HCT116 (cell line): ENCODE data around the gene MAN2A2. TPM values are rescaled to one million over a fixed set of nuclear protein-coding genes. Genes with fewer than 3 reads are reported as not detected.

Experiments used
- ATAC-seq: fragments of 200-7000 bp; cut with Tn5 transposase; 2 replicates; pipeline ENCODE4 v1.9.1; 2020; ENCODE audit warnings: mild to moderate bottlenecking, moderate library complexity
- BruUV-seq: library from RNA; stranded (reverse); fragments of 400-500 nt; replicated peaks from 2 replicates; lab custom pipeline; 2021; lab: Mats Ljungman, UMichigan
- CTCF ChIA-PET: fragments of 300-600 bp; sonication (Branson Sonifier 250); formaldehyde crosslinking; loops from one replicate; lab custom pipeline; 2021; ENCODE audit warnings: antibody characterized with exemption; lab: Charles Lee
- POLR2A ChIA-PET: fragments of 300-600, 350-600 bp; sonication (Branson Sonifier 250); formaldehyde crosslinking; loops from one replicate; lab custom pipeline; 2021; ENCODE audit warnings: antibody characterized with exemption; lab: Charles Lee
- RAD21 ChIA-PET, 2 experiments: fragments of 300-600 bp; sonication (Branson Sonifier 250); formaldehyde crosslinking; loops; one replicate each; lab custom pipeline; 2023; ENCODE audit warnings: low total read pairs in 2 of 2; ENCODE audit not compliant: uncharacterized antibody in 2 of 2, unreplicated experiment in 2 of 2, low non-redundant PET in 1 of 2; lab: Charles Lee
- DNase-seq: peaks from one replicate; pipeline ENCODE4 v3.0.0-alpha.2; 2010; ENCODE audit warnings: low read depth, low spot score
- H2AFZ ChIP-seq: fragments of 200-600 bp; shearing (Covaris generic), sonication (generic); 2 replicates; pipeline ENCODE4 v1.6.1; 2017; ENCODE audit warnings: low read depth, mixed run types, mixed read lengths, antibody characterized with exemption, low read length; ENCODE audit not compliant: poor library complexity, severe bottlenecking
- H3K27ac ChIP-seq: 2 replicates; pipeline ENCODE4 v1.5.1; 2012; ENCODE audit warnings: low read depth, low read length
- H3K27me3 ChIP-seq: fragments of 200-600 bp; sonication (generic); 2 replicates; pipeline ENCODE4 v1.6.1; 2016; ENCODE audit warnings: mixed run types, low read length, mixed read lengths; ENCODE audit not compliant: insufficient read depth
- H3K36me3 ChIP-seq, 2 experiments: fragments of 200-500 bp in 1 of 2; fragments of 200-600 bp in 1 of 2; sonication (Bioruptor generic) in 1 of 2; sonication (generic) in 1 of 2; 2 replicates each; pipeline versions ENCODE4 v1.5.1 to v1.6.1; 2014 to 2016; ENCODE audit warnings: low read length in 2 of 2, inconsistent platforms in 1 of 2, mixed read lengths in 1 of 2, mixed run types in 1 of 2; ENCODE audit not compliant: insufficient read depth in 2 of 2, control insufficient read depth in 1 of 2
- H3K4me1 ChIP-seq, 2 experiments: fragments of 200-600 bp in 1 of 2; sonication (generic) in 1 of 2; 2 replicates each; pipeline versions ENCODE4 v1.5.1 to v1.6.1; 2012 to 2017; ENCODE audit warnings: low read length in 2 of 2, inconsistent platforms in 1 of 2, mild to moderate bottlenecking in 1 of 2, mixed read lengths in 1 of 2, mixed run types in 1 of 2, moderate library complexity in 1 of 2; ENCODE audit not compliant: insufficient read depth in 2 of 2, control insufficient read depth in 1 of 2
- H3K4me2 ChIP-seq: fragments of 200-600 bp; sonication (generic); 2 replicates; pipeline ENCODE4 v1.6.1; 2017; ENCODE audit warnings: mixed run types, low read length, mixed read lengths
- H3K4me3 ChIP-seq, 2 experiments: fragments of 200-600 bp in 1 of 2; sonication (generic) in 1 of 2; replicated peaks in 1 of 2; 2 replicates each; pipeline ENCODE4 v1.5.1; 2011 to 2016; ENCODE audit warnings: low read length in 2 of 2, control low read depth in 1 of 2, low read depth in 1 of 2, mild to moderate bottlenecking in 1 of 2, mixed read lengths in 1 of 2, mixed run types in 1 of 2
- H3K79me2 ChIP-seq: fragments of 200-600 bp; sonication (generic); 2 replicates; pipeline ENCODE4 v1.6.1; 2017; ENCODE audit warnings: mild to moderate bottlenecking, mixed run types, low read length, moderate library complexity, mixed read lengths; ENCODE audit not compliant: insufficient read depth
- H3K9ac ChIP-seq: fragments of 200-600 bp; sonication (generic); 2 replicates; pipeline ENCODE4 v1.6.1; 2016; ENCODE audit warnings: low read length, mixed read lengths
- H3K9me2 ChIP-seq: fragments of 200-600 bp; sonication (generic), shearing (Covaris generic); 2 replicates; pipeline ENCODE4 v1.6.1; 2017; ENCODE audit warnings: mixed run types, mild to moderate bottlenecking, moderate library complexity; ENCODE audit not compliant: insufficient read depth
- H3K9me3 ChIP-seq, 2 experiments: fragments of 200-500 bp in 1 of 2; fragments of 200-600 bp in 1 of 2; sonication (Bioruptor generic) in 1 of 2; sonication (generic) in 1 of 2; 2 replicates each; pipeline ENCODE4 v1.6.1; 2014 to 2017; ENCODE audit warnings: low read length in 2 of 2, mixed read lengths in 2 of 2, inconsistent platforms in 1 of 2, low read depth in 1 of 2, mild to moderate bottlenecking in 1 of 2, mixed run types in 1 of 2, moderate library complexity in 1 of 2; ENCODE audit not compliant: control insufficient read depth in 1 of 2, insufficient read depth in 1 of 2
- H4K20me1 ChIP-seq: fragments of 200-600 bp; sonication (generic), shearing (Covaris generic); 2 replicates; pipeline ENCODE4 v1.6.1; 2017; ENCODE audit warnings: mixed run types, mild to moderate bottlenecking, moderate library complexity; ENCODE audit not compliant: insufficient read depth
- CTCF ChIP-seq, 3 experiments: fragments of 200-600 bp in 1 of 3; sonication (generic) in 1 of 3; IDR thresholded peaks in 2 of 3; conservative IDR thresholded peaks in 1 of 3; 2 replicates each; pipeline ENCODE4 v1.5.1; 2012 to 2017; ENCODE audit warnings: low read depth in 2 of 3, low read length in 2 of 3, antibody characterized with exemption in 1 of 3, borderline replicate concordance in 1 of 3, control low read depth in 1 of 3, mild to moderate bottlenecking in 1 of 3, mixed read lengths in 1 of 3, mixed run types in 1 of 3, moderate library complexity in 1 of 3; ENCODE audit not compliant: insufficient read depth in 1 of 3
- EGR1 ChIP-seq: IDR thresholded peaks from 2 replicates; pipeline ENCODE4 v1.6.1; 2012; ENCODE audit warnings: low read depth
- SP1 ChIP-seq: IDR thresholded peaks from 2 replicates; pipeline ENCODE4 v1.6.1; 2012; ENCODE audit warnings: low read depth
- YY1 ChIP-seq: IDR thresholded peaks from 2 replicates; pipeline ENCODE4 v1.6.1; 2011; ENCODE audit warnings: low read length, low read depth, moderate library complexity, mild to moderate bottlenecking; ENCODE audit not compliant: insufficient replicate concordance; ENCODE audit errors: extremely low read depth
- ZFX ChIP-seq: fragments of 450-650 bp; IDR thresholded peaks from 2 replicates; pipeline ENCODE4 v1.6.1; 2017
- intact Hi-C: fragments of 100-400 bp; cut with micrococcal nuclease; formaldehyde crosslinking; loops from 2 replicates; pipeline ENCODE4 v1.10.0; 2022
- total RNA-seq: library from RNA; stranded (reverse); gene quantifications from one replicate; pipeline ENCODE4 v1.2.1, GENCODE V29; 2021; ENCODE audit not compliant: unreplicated experiment

MAN2A2 gene
- total RNA-seq, 1 experiment from 2014 or later, result 44.9 TPM

GRCh38 chr15:90866161-90866715 lies 36.9 kb upstream of the MAN2A2 start:
- no TSS peak for BruUV-seq
- intact Hi-C loops, result no loop called here
- DNase-seq (no peak), ATAC-seq (no peak)
- Histone ChIP-seq H3K27ac (no peak overlapping the region), H3K27me3 (no peaks in the 10 kb centered on the region), H3K9ac (no peak overlapping the region), H3K9me2 (no peaks in the 10 kb centered on the region), H3K36me3 (no peaks in the 10 kb centered on the region), H4K20me1 (no peaks in the 10 kb centered on the region), H3K79me2 (peaks cover 7% of the 10 kb centered on the region; the same call in 1 of the 2 replicates), H3K4me1 (peaks cover 36 to 58% of the 10 kb centered on the region in 2 experiments), H2AFZ (no peak overlapping the region), H3K4me2 (no peak overlapping the region), H3K4me3 (no peak overlapping the region), H3K9me3 (no peaks in the 10 kb centered on the region)
- CTCF ChIA-PET, result no interaction called here
- RAD21 ChIA-PET, result no interaction called here
- POLR2A ChIA-PET, result no interaction called here
- TF ChIP-seq CTCF (IDR thresholded peaks at IDR 0.05 in 2 of 3, conservative IDR thresholded peaks at IDR 0.05 in 1 of 3; ENCODE audit: borderline replicate concordance in 1 of 3, insufficient read depth in 1 of 3, low read depth in 2 of 3, low read length in 2 of 3), result no peak

GRCh38 chr15:90866800-90867199 lies 36.3 kb upstream of the MAN2A2 start:
- H3K79me2 ChIP-seq, result peaks cover 7% of the 10 kb centered on the region; the same call in 1 of the 2 replicates
- TF ChIP-seq EGR1 (no peak), ZFX (no peak), YY1 (no peak), SP1 (no peak)
- no peak overlapping the region for H3K4me2 ChIP-seq
- H4K20me1 ChIP-seq, result no peaks in the 10 kb centered on the region
- ATAC-seq (no peak), DNase-seq (no peak)
- no peaks in the 10 kb centered on the region for H3K9me2 ChIP-seq
- no peaks in the 10 kb centered on the region for H3K36me3 ChIP-seq
- ChIA-PET POLR2A (no interaction called here), CTCF (no interaction called here), RAD21 (no interaction called here)
- no TSS peak for BruUV-seq
- intact Hi-C loops, result no loop called here
- no peak overlapping the region for H3K9ac ChIP-seq
- H2AFZ ChIP-seq, result no peak overlapping the region
- peaks cover 36 to 56% of the 10 kb centered on the region in 2 experiments for H3K4me1 ChIP-seq
- no peaks in the 10 kb centered on the region for H3K9me3 ChIP-seq
- no peak overlapping the region for H3K27ac ChIP-seq
- no peaks in the 10 kb centered on the region for H3K27me3 ChIP-seq
- no peak overlapping the region for H3K4me3 ChIP-seq
